ENCODE measurements around the gene SYP. TPM values are rescaled to one million over a fixed set of nuclear protein-coding genes. Genes with fewer than 3 reads are reported as not detected.

The SYP gene
- 0.87 to 1.5 TPM (median 1.4 TPM) in 3 replicates for total RNA-seq
- long read RNA-seq, partial matches to known transcripts, result 0 of 2 reads
- long read RNA-seq, other reads (novel, unspliced or antisense), result 2 of 2 reads

DNA sequence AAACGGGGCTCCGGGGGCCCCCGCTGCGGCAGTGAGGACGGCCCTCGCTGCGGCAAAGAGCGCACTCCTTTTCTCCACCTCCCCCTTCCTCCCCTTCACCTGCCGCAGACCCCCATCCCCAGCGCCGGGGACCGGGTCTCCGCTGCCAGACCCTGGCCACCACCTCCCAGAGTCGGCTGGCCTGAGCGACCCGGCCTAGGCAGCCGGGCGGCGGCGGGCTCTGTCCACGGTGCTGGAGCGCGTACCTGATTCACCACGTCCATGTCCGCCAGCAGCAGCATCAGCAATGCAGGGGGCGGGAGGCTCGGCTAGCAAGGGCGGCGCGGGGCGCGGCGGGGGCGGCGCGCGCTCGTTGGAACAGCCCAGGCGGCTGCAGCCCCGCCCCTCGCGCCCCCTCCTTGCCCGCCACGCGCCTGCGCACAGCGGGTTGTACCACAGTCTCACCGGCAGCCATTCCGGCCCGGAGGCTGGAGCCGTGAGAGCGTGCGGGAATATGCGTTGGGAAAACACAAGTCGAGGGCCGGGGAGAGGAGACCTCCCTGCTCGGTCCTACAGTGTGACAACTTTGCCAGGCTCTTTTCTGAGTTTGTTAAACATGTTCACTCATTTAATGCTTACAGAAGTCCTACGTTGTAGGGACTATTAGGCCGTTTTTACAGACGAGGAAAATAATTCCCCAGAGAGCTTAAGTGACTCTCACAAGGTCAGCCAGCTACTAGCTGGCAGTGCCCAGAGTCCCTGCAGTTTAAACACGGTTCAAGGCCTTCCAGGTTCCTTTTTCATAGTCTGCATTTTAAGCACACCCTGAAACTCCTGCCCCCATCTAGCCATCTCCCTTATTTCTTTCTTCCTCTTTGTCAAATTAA is at the start of gene SYP:
Gene SYP (minus strand): TSS at position 288 of the 866 bp plus-strand sequence. CDS start 7 bp downstream, at position 281.
- Mint-ChIP-seq H3K9me3 (ENCODE audit: low read depth) (no peaks in the 10 kb centered on the region), H3K36me3 (ENCODE audit: low read depth) (no peaks in the 10 kb centered on the region), H3K4me3 (ENCODE audit: unreplicated experiment) (peak within 1 kb of the TSS; percentile 61), H3K27me3 (ENCODE audit: low read depth) (no peaks in the 10 kb centered on the region), H3K4me1 (ENCODE audit: low read depth) (peaks cover 8% of the 10 kb centered on the region), H3K27ac (ENCODE audit: unreplicated experiment) (no peak within 1 kb of the TSS)
- peak; percentile 93 for DNase-seq (ENCODE audit: low spot score)
- TF ChIP-seq, protein P1, sequence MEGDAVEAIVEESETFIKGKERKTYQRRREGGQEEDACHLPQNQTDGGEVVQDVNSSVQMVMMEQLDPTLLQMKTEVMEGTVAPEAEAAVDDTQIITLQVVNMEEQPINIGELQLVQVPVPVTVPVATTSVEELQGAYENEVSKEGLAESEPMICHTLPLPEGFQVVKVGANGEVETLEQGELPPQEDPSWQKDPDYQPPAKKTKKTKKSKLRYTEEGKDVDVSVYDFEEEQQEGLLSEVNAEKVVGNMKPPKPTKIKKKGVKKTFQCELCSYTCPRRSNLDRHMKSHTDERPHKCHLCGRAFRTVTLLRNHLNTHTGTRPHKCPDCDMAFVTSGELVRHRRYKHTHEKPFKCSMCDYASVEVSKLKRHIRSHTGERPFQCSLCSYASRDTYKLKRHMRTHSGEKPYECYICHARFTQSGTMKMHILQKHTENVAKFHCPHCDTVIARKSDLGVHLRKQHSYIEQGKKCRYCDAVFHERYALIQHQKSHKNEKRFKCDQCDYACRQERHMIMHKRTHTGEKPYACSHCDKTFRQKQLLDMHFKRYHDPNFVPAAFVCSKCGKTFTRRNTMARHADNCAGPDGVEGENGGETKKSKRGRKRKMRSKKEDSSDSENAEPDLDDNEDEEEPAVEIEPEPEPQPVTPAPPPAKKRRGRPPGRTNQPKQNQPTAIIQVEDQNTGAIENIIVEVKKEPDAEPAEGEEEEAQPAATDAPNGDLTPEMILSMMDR (IDR thresholded peaks at IDR 0.05), result no peak

DNA sequence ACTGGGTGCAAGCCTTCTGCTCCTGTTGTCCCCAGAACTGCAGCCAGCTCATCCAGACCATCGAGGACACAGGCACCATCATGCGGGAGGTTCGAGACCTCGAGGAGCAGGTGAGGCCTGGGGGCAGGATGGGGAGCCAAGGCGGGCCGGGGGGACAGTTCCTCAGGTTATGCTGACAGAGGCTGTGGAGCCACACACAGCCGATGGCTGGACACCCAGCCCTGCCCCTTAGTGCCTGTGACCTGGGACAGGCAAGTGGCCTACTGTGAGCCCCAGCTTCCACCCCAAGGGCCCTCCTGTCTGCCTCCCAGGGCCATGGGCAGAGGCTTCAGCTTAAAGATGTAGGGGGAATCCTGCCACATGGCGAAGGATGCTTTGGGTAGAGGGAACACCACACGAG is 49.6 kb upstream of the SYP start:
- TF ChIP-seq, protein P1 (IDR thresholded peaks at IDR 0.05), result no peak
- Mint-ChIP-seq H3K27me3 (ENCODE audit: low read depth) (no peaks in the 10 kb centered on the region), H3K9me3 (ENCODE audit: low read depth) (no peaks in the 10 kb centered on the region), H3K27ac (ENCODE audit: unreplicated experiment) (no peak overlapping the region), H3K4me3 (ENCODE audit: unreplicated experiment) (no peak overlapping the region), H3K4me1 (ENCODE audit: low read depth) (no peaks in the 10 kb centered on the region), H3K36me3 (ENCODE audit: low read depth) (peaks cover 11% of the 10 kb centered on the region)
- no peak for DNase-seq (ENCODE audit: low spot score)

DNA sequence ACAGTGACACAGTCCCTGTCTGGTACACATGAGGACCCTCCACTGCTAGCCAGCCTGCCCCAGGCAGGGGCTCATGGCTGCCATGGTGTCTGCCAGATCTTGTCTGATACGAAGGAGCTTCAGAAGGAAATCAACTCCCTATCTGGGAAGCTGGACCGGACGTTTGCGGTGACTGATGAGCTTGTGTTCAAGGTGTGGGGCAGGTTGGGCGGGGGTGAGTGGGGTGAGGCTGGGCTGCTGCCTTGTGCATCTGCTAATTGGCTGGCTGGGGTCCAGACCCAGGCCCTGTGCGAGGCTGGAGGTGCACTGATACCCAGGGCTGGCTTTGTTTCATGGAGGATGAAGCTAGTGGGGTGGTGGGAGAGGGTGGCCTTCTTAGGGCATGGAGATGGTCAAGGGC is 49.1 kb upstream of the SYP start:
- DNase-seq (ENCODE audit: low spot score), result peak; percentile 82
- no peak overlapping the region for H3K4me3 Mint-ChIP-seq (ENCODE audit: unreplicated experiment)
- TF ChIP-seq, protein P1 (IDR thresholded peaks at IDR 0.05), result no peak
- H3K9me3 Mint-ChIP-seq (ENCODE audit: low read depth), result no peaks in the 10 kb centered on the region
- peaks cover 13% of the 10 kb centered on the region for H3K36me3 Mint-ChIP-seq (ENCODE audit: low read depth)
- no peak overlapping the region for H3K27ac Mint-ChIP-seq (ENCODE audit: unreplicated experiment)
- no peaks in the 10 kb centered on the region for H3K4me1 Mint-ChIP-seq (ENCODE audit: low read depth)
- H3K27me3 Mint-ChIP-seq (ENCODE audit: low read depth), result no peaks in the 10 kb centered on the region

DNA sequence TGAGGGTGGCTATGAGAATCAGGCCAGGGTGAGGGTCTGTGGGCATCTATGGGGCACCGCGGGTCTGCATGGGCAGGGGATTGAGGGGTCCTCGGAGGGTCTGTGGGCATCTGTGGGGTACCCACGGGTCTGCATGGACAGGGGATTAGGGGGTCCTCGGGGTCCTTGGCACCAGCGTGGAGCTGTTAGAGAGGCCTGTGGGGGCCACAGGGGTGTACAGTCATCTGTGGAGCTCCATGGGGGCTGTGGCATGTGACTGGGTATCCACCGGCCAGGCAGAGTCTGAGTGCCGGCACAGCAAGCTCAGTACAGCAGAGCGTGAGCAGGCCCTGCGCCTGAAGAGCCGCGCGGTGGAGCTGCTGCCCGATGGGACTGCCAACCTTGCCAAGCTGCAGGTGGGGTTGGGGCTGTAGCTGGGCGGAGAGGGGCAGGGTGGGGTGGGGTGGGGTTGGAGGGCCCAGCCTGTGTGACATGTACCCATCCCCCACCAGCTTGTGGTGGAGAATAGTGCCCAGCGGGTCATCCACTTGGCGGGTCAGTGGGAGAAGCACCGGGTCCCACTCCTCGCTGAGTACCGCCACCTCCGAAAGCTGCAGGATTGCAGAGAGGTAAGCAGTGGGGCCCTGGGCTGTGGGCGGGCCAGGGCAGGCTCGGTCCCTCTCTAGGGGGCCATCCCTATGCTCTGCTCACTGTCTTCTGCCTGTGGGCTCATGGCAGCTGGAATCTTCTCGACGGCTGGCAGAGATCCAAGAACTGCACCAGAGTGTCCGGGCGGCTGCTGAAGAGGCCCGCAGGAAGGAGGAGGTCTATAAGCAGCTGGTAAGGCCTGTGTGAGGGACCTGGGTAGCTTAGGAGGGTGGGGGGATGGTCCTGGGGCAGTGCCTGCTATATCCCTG is 48.2 kb upstream of the SYP start:
- no peaks in the 10 kb centered on the region for H3K4me1 Mint-ChIP-seq (ENCODE audit: low read depth)
- H3K4me3 Mint-ChIP-seq (ENCODE audit: unreplicated experiment), result no peak overlapping the region
- peaks cover 17% of the 10 kb centered on the region for H3K36me3 Mint-ChIP-seq (ENCODE audit: low read depth)
- no peaks in the 10 kb centered on the region for H3K27me3 Mint-ChIP-seq (ENCODE audit: low read depth)
- no peak overlapping the region for H3K27ac Mint-ChIP-seq (ENCODE audit: unreplicated experiment)
- TF ChIP-seq, protein P1 (IDR thresholded peaks at IDR 0.05), result no peak
- DNase-seq (ENCODE audit: low spot score), result no peak
- H3K9me3 Mint-ChIP-seq (ENCODE audit: low read depth), result no peaks in the 10 kb centered on the region

DNA sequence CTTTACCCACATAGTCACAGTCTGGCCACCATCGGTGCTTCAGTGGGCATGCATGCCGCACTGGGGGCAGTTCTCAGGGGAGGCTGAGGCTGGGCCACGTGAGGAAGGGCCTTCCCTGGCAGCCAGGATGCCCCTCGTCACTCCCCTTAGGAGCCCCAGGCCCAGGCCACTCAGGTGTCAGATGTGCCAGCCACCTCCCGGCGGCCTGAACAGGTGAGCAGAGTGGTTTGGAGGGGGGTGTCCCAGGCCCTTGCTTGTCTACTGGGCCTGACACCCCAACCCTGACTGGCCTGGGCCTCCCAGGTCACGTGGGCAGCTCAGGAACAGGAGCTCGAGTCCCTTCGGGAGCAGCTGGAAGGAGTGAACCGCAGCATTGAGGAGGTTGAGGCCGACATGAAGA is 47.4 kb upstream of the SYP start:
- DNase-seq (ENCODE audit: low spot score), result no peak
- Mint-ChIP-seq H3K4me1 (ENCODE audit: low read depth) (no peaks in the 10 kb centered on the region), H3K4me3 (ENCODE audit: unreplicated experiment) (no peak overlapping the region), H3K27me3 (ENCODE audit: low read depth) (no peaks in the 10 kb centered on the region), H3K27ac (ENCODE audit: unreplicated experiment) (no peak overlapping the region), H3K9me3 (ENCODE audit: low read depth) (no peaks in the 10 kb centered on the region), H3K36me3 (ENCODE audit: low read depth) (peaks cover 17% of the 10 kb centered on the region)
- TF ChIP-seq, protein P1 (IDR thresholded peaks at IDR 0.05), result no peak
